Measurements from ENCODE around the gene ATP6V1B1.

- TF ChIP-seq, protein P1, sequence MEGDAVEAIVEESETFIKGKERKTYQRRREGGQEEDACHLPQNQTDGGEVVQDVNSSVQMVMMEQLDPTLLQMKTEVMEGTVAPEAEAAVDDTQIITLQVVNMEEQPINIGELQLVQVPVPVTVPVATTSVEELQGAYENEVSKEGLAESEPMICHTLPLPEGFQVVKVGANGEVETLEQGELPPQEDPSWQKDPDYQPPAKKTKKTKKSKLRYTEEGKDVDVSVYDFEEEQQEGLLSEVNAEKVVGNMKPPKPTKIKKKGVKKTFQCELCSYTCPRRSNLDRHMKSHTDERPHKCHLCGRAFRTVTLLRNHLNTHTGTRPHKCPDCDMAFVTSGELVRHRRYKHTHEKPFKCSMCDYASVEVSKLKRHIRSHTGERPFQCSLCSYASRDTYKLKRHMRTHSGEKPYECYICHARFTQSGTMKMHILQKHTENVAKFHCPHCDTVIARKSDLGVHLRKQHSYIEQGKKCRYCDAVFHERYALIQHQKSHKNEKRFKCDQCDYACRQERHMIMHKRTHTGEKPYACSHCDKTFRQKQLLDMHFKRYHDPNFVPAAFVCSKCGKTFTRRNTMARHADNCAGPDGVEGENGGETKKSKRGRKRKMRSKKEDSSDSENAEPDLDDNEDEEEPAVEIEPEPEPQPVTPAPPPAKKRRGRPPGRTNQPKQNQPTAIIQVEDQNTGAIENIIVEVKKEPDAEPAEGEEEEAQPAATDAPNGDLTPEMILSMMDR (IDR thresholded peaks at IDR 0.05) = no peak
- TF ChIP-seq POLR2A (IDR thresholded peaks at IDR 0.05) = no peak
Measured at GRCh38 chr2:70895998-70896764, 39.5 kb upstream of the ATP6V1B1 start.
